BLaER1 treated with 17β-estradiol and CSF1 and Interleukin-3, amounts not matched to agents 10 nM and 100 nM (cell line): Measurements from ENCODE around the gene SPTBN1.

Experiments used
- H3K27ac ChIP-seq, 11 experiments: shearing (Covaris generic); formaldehyde crosslinking; 2 replicates each; pipeline ENCODE4 v1.8.1; 2022
- H3K27me3 ChIP-seq, 11 experiments: shearing (Covaris generic); formaldehyde crosslinking; 2 replicates each; pipeline ENCODE4 v1.8.1; 2022
- H3K36me3 ChIP-seq, 11 experiments: shearing (Covaris generic); formaldehyde crosslinking; 2 replicates each; pipeline ENCODE4 v1.8.1; 2022
- H3K4me1 ChIP-seq, 10 experiments: shearing (Covaris generic); formaldehyde crosslinking; 2 replicates each; pipeline ENCODE4 v1.8.1; 2022
- H3K4me2 ChIP-seq, 11 experiments: shearing (Covaris generic); formaldehyde crosslinking; 2 replicates each; pipeline ENCODE4 v1.8.1; 2022
- H3K4me3 ChIP-seq, 10 experiments: shearing (Covaris generic); formaldehyde crosslinking; 2 replicates each; pipeline ENCODE4 v1.8.1; 2022
- H3K9ac ChIP-seq, 11 experiments: shearing (Covaris generic); formaldehyde crosslinking; 2 replicates each; pipeline ENCODE4 v1.8.1; 2022
- H3K9me3 ChIP-seq, 11 experiments: shearing (Covaris generic); formaldehyde crosslinking; replicated peaks in 1 of 11; 2 replicates each; pipeline ENCODE4 v1.8.1; 2022
- H4K20me1 ChIP-seq, 11 experiments: shearing (Covaris generic); formaldehyde crosslinking; 2 replicates each; pipeline ENCODE4 v1.8.1; 2022
- Cebpa-rat ChIP-seq, 11 experiments: shearing (Covaris generic); IDR thresholded peaks; 2 replicates each; pipeline ENCODE4 v1.8.1; 2022

Gene SPTBN1

GRCh38 chr2:54587171-54588016 is 131.3 kb downstream of the SPTBN1 start:
- no peaks in the 10 kb centered on the region for H3K27me3 ChIP-seq
- H3K4me1 ChIP-seq = peaks cover 94 to 100% (median 100%) of the 10 kb centered on the region in 10 experiments
- H3K4me2 ChIP-seq = peak overlapping the region; percentile 63 to 98 (median 92); a peak in 21 of 22 replicates
- TF ChIP-seq Cebpa-rat (IDR thresholded peaks at IDR 0.05) = no peak
- peaks cover 0 to 87% (median 39%) of the 10 kb centered on the region in 11 experiments; a peak in 16 of 22 replicates for H4K20me1 ChIP-seq
- H3K9ac ChIP-seq = peak overlapping the region in 8 of 11 experiments; percentile 4 to 85 (median 74); a peak in 14 of 22 replicates
- peaks cover 0 to 31% (median 9%) of the 10 kb centered on the region in 11 experiments; a peak in 11 of 22 replicates for H3K36me3 ChIP-seq
- H3K9me3 ChIP-seq = no peaks in the 10 kb centered on the region
- peak overlapping the region in 9 of 11 experiments; percentile 70 to 94 (median 82); a peak in 18 of 22 replicates for H3K27ac ChIP-seq
- peak overlapping the region in 5 of 10 experiments; percentile 2 to 58 (median 51); a peak in 6 of 20 replicates for H3K4me3 ChIP-seq

GRCh38 chr2:54588244-54588899 is 132.2 kb downstream of the SPTBN1 start:
- H3K36me3 ChIP-seq = peaks cover 0 to 41% (median 19%) of the 10 kb centered on the region in 11 experiments; a peak in 12 of 22 replicates
- peak overlapping the region in 4 of 10 experiments; percentile 10 to 58 (median 52); a peak in 7 of 20 replicates for H3K4me3 ChIP-seq
- no peaks in the 10 kb centered on the region for H3K9me3 ChIP-seq

DNA sequence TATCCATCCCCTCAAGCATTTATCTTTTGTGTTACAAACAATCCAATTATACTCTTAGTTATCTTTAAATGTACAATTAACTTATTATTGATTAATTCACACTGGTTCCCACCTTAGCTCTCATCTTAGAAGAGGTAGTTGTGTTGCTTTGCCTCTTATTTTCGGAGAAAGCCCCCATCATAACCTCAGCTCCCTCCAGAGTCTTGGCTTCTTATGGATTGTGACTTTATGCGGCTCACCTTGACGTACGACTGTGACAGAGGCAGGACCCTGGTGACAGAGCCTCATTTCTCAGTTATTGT is 132.9 kb downstream of the SPTBN1 start:
- Histone ChIP-seq H3K27me3 (no peaks in the 10 kb centered on the region), H3K4me1 (peaks cover 88 to 100% (median 100%) of the 10 kb centered on the region in 10 experiments), H3K36me3 (peaks cover 0 to 43% (median 20%) of the 10 kb centered on the region in 11 experiments; a peak in 12 of 22 replicates), H3K4me3 (peak overlapping the region in 9 of 10 experiments; percentile 4 to 59 (median 51); a peak in 17 of 20 replicates), H4K20me1 (peaks cover 0 to 85% (median 40%) of the 10 kb centered on the region in 11 experiments; a peak in 12 of 22 replicates), H3K4me2 (peak overlapping the region; percentile 83 to 98 (median 92)), H3K9ac (peak overlapping the region; percentile 20 to 85 (median 71); a peak in 21 of 22 replicates), H3K9me3 (no peaks in the 10 kb centered on the region), H3K27ac (peak overlapping the region in 10 of 11 experiments; percentile 56 to 94 (median 81); a peak in 21 of 22 replicates)
- TF ChIP-seq Cebpa-rat (IDR thresholded peaks at IDR 0.05) = no peak

More at GRCh38 chr2:54588244-54588899, 132.2 kb downstream of the SPTBN1 start:
- H3K4me2 ChIP-seq = peak overlapping the region; percentile 63 to 98 (median 92)
- peaks cover 88 to 100% (median 100%) of the 10 kb centered on the region in 10 experiments for H3K4me1 ChIP-seq
- peak overlapping the region in 8 of 11 experiments; percentile 12 to 85 (median 74); a peak in 14 of 22 replicates for H3K9ac ChIP-seq
- no peak for TF ChIP-seq Cebpa-rat (IDR thresholded peaks at IDR 0.05)
- H3K27me3 ChIP-seq = no peaks in the 10 kb centered on the region
- H4K20me1 ChIP-seq = peaks cover 0 to 85% (median 38%) of the 10 kb centered on the region in 11 experiments; a peak in 13 of 22 replicates
- peak overlapping the region in 10 of 11 experiments; percentile 56 to 94 (median 81); a peak in 19 of 22 replicates for H3K27ac ChIP-seq

GRCh38 chr2:54589340-54590215 is 133.5 kb downstream of the SPTBN1 start:
- H3K27ac ChIP-seq = peak overlapping the region in 10 of 11 experiments; percentile 56 to 94 (median 81); a peak in 21 of 22 replicates
- TF ChIP-seq Cebpa-rat (IDR thresholded peaks at IDR 0.05) = peak in 1 of 11 experiments; percentile 41; a peak in 1 of 22 replicates

GRCh38 chr2:54590216-54591120 is 134.3 kb downstream of the SPTBN1 start:
- Histone ChIP-seq H3K36me3 (peaks cover 0 to 51% (median 22%) of the 10 kb centered on the region in 11 experiments; a peak in 13 of 22 replicates), H4K20me1 (peaks cover 0 to 82% (median 34%) of the 10 kb centered on the region in 11 experiments; a peak in 12 of 22 replicates), H3K9me3 (no peaks in the 10 kb centered on the region), H3K4me1 (peaks cover 88 to 100% (median 100%) of the 10 kb centered on the region in 10 experiments), H3K4me3 (peak overlapping the region in 5 of 10 experiments; percentile 15 to 58 (median 51); a peak in 8 of 20 replicates), H3K27me3 (no peaks in the 10 kb centered on the region), H3K27ac (peak overlapping the region in 10 of 11 experiments; percentile 56 to 94 (median 81); a peak in 20 of 22 replicates), H3K4me2 (peak overlapping the region; percentile 83 to 98 (median 92)), H3K9ac (peak overlapping the region in 9 of 11 experiments; percentile 36 to 85 (median 71); a peak in 17 of 22 replicates)
- no peak for TF ChIP-seq Cebpa-rat (IDR thresholded peaks at IDR 0.05)

More at GRCh38 chr2:54589340-54590215, 133.5 kb downstream of the SPTBN1 start:
- Histone ChIP-seq H3K36me3 (peaks cover 0 to 43% (median 19%) of the 10 kb centered on the region in 11 experiments; a peak in 12 of 22 replicates), H3K27me3 (no peaks in the 10 kb centered on the region), H3K9me3 (no peaks in the 10 kb centered on the region), H3K4me2 (peak overlapping the region; percentile 83 to 98 (median 92)), H3K4me3 (peak overlapping the region in 9 of 10 experiments; percentile 4 to 59 (median 51); a peak in 17 of 20 replicates), H3K4me1 (peaks cover 88 to 100% (median 100%) of the 10 kb centered on the region in 10 experiments), H4K20me1 (peaks cover 0 to 82% (median 39%) of the 10 kb centered on the region in 11 experiments; a peak in 12 of 22 replicates), H3K9ac (peak overlapping the region; percentile 20 to 85 (median 71); a peak in 21 of 22 replicates)

- TF ChIP-seq Cebpa-rat (IDR thresholded peaks at IDR 0.05) = no peak
- Histone ChIP-seq H3K27ac (peak overlapping the region in 8 of 11 experiments; percentile 76 to 94 (median 83); a peak in 16 of 22 replicates), H3K9me3 (no peaks in the 10 kb centered on the region), H3K4me1 (peaks cover 88 to 100% (median 100%) of the 10 kb centered on the region in 10 experiments), H3K36me3 (peaks cover 0 to 56% (median 25%) of the 10 kb centered on the region in 11 experiments; a peak in 13 of 22 replicates), H3K4me2 (peak overlapping the region; percentile 83 to 98 (median 92)), H3K9ac (peak overlapping the region in 5 of 11 experiments; percentile 36 to 85 (median 78); a peak in 8 of 22 replicates), H3K4me3 (peak overlapping the region in 2 of 10 experiments; percentile 51 to 58; a peak in 2 of 20 replicates), H4K20me1 (peaks cover 0 to 87% (median 38%) of the 10 kb centered on the region in 11 experiments; a peak in 13 of 22 replicates), H3K27me3 (no peaks in the 10 kb centered on the region)
Observed at GRCh38 chr2:54591551-54591950, 135.4 kb downstream of the SPTBN1 start.
